Measurements from ENCODE around the gene SLC25A24.

GRCh38 chr1:108117237-108117636 lies 82.9 kb downstream of the SLC25A24 start:
- TF ChIP-seq CTCF (conservative IDR thresholded peaks at IDR 0.05; ENCODE audit: low read length), result no peak
- no peak for TF ChIP-seq EZH2phosphoT487 (IDR thresholded peaks at IDR 0.05; ENCODE audit: borderline replicate concordance)
